ENCODE data around the gene SMIM11. TPM values are rescaled to one million over a fixed set of nuclear protein-coding genes. Genes with fewer than 3 reads are reported as not detected.

Gene SMIM11
- polyA plus RNA-seq, 4 donors = 4.2 to 9.3 TPM; not detected in 2

GRCh38 chr21:34345091-34345871 lies 30.0 kb upstream of the SMIM11 start:
- FAIRE-seq = no peak
- Histone ChIP-seq H3K9me3 (ENCODE audit: control insufficient read depth in 2 of 2, insufficient read depth in 1 of 2, low read depth in 1 of 2, low read length in 1 of 2) (no peaks in the 10 kb centered on the region), H3K36me3 (ENCODE audit: control insufficient read depth in 3 of 3, insufficient read depth in 2 of 3, low read depth in 1 of 3, low read length in 3 of 3) (no peaks in the 10 kb centered on the region), H3K4me1 (ENCODE audit: control insufficient read depth in 3 of 3, insufficient read depth in 2 of 3, low read depth in 1 of 3, low read length in 2 of 3) (no peaks in the 10 kb centered on the region), H3K27me3 (ENCODE audit: control insufficient read depth in 3 of 3, insufficient read depth in 3 of 3, low read length in 3 of 3) (no peaks in the 10 kb centered on the region), H3K4me3 (ENCODE audit: low read depth in 1 of 3, low read length in 3 of 3) (no peak overlapping the region), H3K27ac (ENCODE audit: low read depth in 1 of 3, low read length in 2 of 3) (peak overlapping the region in 1 of 3 donors; percentile 37)
- 71 to 87% (median 78%) methylated on average over 15 of the region's 15 CpGs for WGBS, 3 donors
- no peak for DNase-seq

GRCh38 chr21:34345892-34346291 lies 29.4 kb upstream of the SMIM11 start:
- H3K4me3 ChIP-seq (ENCODE audit: low read depth in 1 of 3, low read length in 3 of 3) = no peak overlapping the region
- no peak for FAIRE-seq
- 72 to 87% (median 79%) methylated on average over 10 of the region's 10 CpGs for WGBS, 3 donors
- DNase-seq = no peak
- H3K27me3 ChIP-seq (ENCODE audit: control insufficient read depth in 3 of 3, insufficient read depth in 3 of 3, low read length in 3 of 3) = no peaks in the 10 kb centered on the region
- H3K36me3 ChIP-seq (ENCODE audit: control insufficient read depth in 3 of 3, insufficient read depth in 2 of 3, low read depth in 1 of 3, low read length in 3 of 3) = no peaks in the 10 kb centered on the region
- no peaks in the 10 kb centered on the region for H3K4me1 ChIP-seq (ENCODE audit: control insufficient read depth in 3 of 3, insufficient read depth in 2 of 3, low read depth in 1 of 3, low read length in 2 of 3)
- H3K27ac ChIP-seq (ENCODE audit: low read depth in 1 of 3, low read length in 2 of 3) = peak overlapping the region in 1 of 3 donors; percentile 37
- H3K9me3 ChIP-seq (ENCODE audit: control insufficient read depth in 2 of 2, insufficient read depth in 1 of 2, low read depth in 1 of 2, low read length in 1 of 2) = no peaks in the 10 kb centered on the region

- DNase-seq (peak in 1 of 2 donors; percentile 27), FAIRE-seq (no peak)
- no peak overlapping the region for H3K27ac ChIP-seq (ENCODE audit: low read depth in 1 of 3, low read length in 2 of 3)
- H3K4me3 ChIP-seq (ENCODE audit: low read depth in 1 of 3, low read length in 3 of 3) = no peak overlapping the region
- no peaks in the 10 kb centered on the region for H3K27me3 ChIP-seq (ENCODE audit: control insufficient read depth in 3 of 3, insufficient read depth in 3 of 3, low read length in 3 of 3)
- H3K36me3 ChIP-seq (ENCODE audit: control insufficient read depth in 3 of 3, insufficient read depth in 2 of 3, low read depth in 1 of 3, low read length in 3 of 3) = no peaks in the 10 kb centered on the region
- 52 to 67% (median 65%) methylated on average over 5 of the region's 5 CpGs for WGBS, 3 donors
- no peaks in the 10 kb centered on the region for H3K9me3 ChIP-seq (ENCODE audit: control insufficient read depth in 2 of 2, insufficient read depth in 1 of 2, low read depth in 1 of 2, low read length in 1 of 2)
- H3K4me1 ChIP-seq (ENCODE audit: control insufficient read depth in 3 of 3, insufficient read depth in 2 of 3, low read depth in 1 of 3, low read length in 2 of 3) = no peaks in the 10 kb centered on the region
These were observed 26.3 kb upstream of the SMIM11 start for GRCh38 chr21:34348890-34349519.

- Histone ChIP-seq H3K9me3 (ENCODE audit: control insufficient read depth in 2 of 2, insufficient read depth in 1 of 2, low read depth in 1 of 2, low read length in 1 of 2) (no peaks in the 10 kb centered on the region), H3K36me3 (ENCODE audit: control insufficient read depth in 3 of 3, insufficient read depth in 2 of 3, low read depth in 1 of 3, low read length in 3 of 3) (no peaks in the 10 kb centered on the region), H3K4me1 (ENCODE audit: control insufficient read depth in 3 of 3, insufficient read depth in 2 of 3, low read depth in 1 of 3, low read length in 2 of 3) (no peaks in the 10 kb centered on the region), H3K4me3 (ENCODE audit: low read depth in 1 of 3, low read length in 3 of 3) (no peak overlapping the region), H3K27me3 (ENCODE audit: control insufficient read depth in 3 of 3, insufficient read depth in 3 of 3, low read length in 3 of 3) (no peaks in the 10 kb centered on the region), H3K27ac (ENCODE audit: low read depth in 1 of 3, low read length in 2 of 3) (no peak overlapping the region)
- 20 to 31% (median 28%) methylated on average over 6 of the region's 6 CpGs for WGBS, 3 donors
- DNase-seq (peak; percentile 84 to 88), FAIRE-seq (no peak)
These were observed 23.5 kb upstream of the SMIM11 start for GRCh38 chr21:34351786-34352241.

GRCh38 chr21:34352556-34352955 lies 22.8 kb upstream of the SMIM11 start:
- Histone ChIP-seq H3K4me3 (ENCODE audit: low read depth in 1 of 3, low read length in 3 of 3) (no peak overlapping the region), H3K27me3 (ENCODE audit: control insufficient read depth in 3 of 3, insufficient read depth in 3 of 3, low read length in 3 of 3) (no peaks in the 10 kb centered on the region), H3K9me3 (ENCODE audit: control insufficient read depth in 2 of 2, insufficient read depth in 1 of 2, low read depth in 1 of 2, low read length in 1 of 2) (no peaks in the 10 kb centered on the region), H3K4me1 (ENCODE audit: control insufficient read depth in 3 of 3, insufficient read depth in 2 of 3, low read depth in 1 of 3, low read length in 2 of 3) (no peaks in the 10 kb centered on the region), H3K36me3 (ENCODE audit: control insufficient read depth in 3 of 3, insufficient read depth in 2 of 3, low read depth in 1 of 3, low read length in 3 of 3) (no peaks in the 10 kb centered on the region), H3K27ac (ENCODE audit: low read depth in 1 of 3, low read length in 2 of 3) (no peak overlapping the region)
- DNase-seq = no peak
- WGBS, 3 donors = 90 to 94% (median 93%) methylated on average over 4 of the region's 4 CpGs
- FAIRE-seq = no peak

DNA sequence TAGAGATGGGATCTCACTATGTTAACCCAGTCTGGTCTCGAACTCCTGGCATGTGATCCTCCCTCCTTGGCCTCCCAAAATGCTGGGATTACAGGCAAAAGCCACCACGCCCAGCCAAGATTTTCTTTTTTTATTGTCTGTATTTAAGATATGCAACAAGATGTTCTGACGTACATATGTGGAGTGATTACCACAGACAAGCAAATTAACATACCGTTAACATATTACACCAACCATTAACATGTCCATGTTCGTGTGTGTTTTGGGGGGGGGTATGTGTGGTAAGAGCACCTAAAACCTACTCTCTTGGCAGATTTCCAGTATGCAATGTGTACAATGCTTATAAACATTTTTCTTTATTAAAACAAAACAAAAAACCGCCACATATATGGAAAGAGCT lies 22.1 kb upstream of the SMIM11 start:
- H3K4me3 ChIP-seq (ENCODE audit: low read depth in 1 of 3, low read length in 3 of 3) = no peak overlapping the region
- no peak for DNase-seq
- H3K27me3 ChIP-seq (ENCODE audit: control insufficient read depth in 3 of 3, insufficient read depth in 3 of 3, low read length in 3 of 3) = no peaks in the 10 kb centered on the region
- no peak overlapping the region for H3K27ac ChIP-seq (ENCODE audit: low read depth in 1 of 3, low read length in 2 of 3)
- H3K9me3 ChIP-seq (ENCODE audit: control insufficient read depth in 2 of 2, insufficient read depth in 1 of 2, low read depth in 1 of 2, low read length in 1 of 2) = no peaks in the 10 kb centered on the region
- FAIRE-seq = no peak
- H3K36me3 ChIP-seq (ENCODE audit: control insufficient read depth in 3 of 3, insufficient read depth in 2 of 3, low read depth in 1 of 3, low read length in 3 of 3) = no peaks in the 10 kb centered on the region
- WGBS, 3 donors = 79 to 90% (median 89%) methylated on average over 6 of the region's 6 CpGs
- no peaks in the 10 kb centered on the region for H3K4me1 ChIP-seq (ENCODE audit: control insufficient read depth in 3 of 3, insufficient read depth in 2 of 3, low read depth in 1 of 3, low read length in 2 of 3)

- no peak for DNase-seq
- Histone ChIP-seq H3K27me3 (ENCODE audit: control insufficient read depth in 3 of 3, insufficient read depth in 3 of 3, low read length in 3 of 3) (no peaks in the 10 kb centered on the region), H3K4me3 (ENCODE audit: low read depth in 1 of 3, low read length in 3 of 3) (no peak overlapping the region), H3K27ac (ENCODE audit: low read depth in 1 of 3, low read length in 2 of 3) (no peak overlapping the region), H3K4me1 (ENCODE audit: control insufficient read depth in 3 of 3, insufficient read depth in 2 of 3, low read depth in 1 of 3, low read length in 2 of 3) (no peaks in the 10 kb centered on the region), H3K36me3 (ENCODE audit: control insufficient read depth in 3 of 3, insufficient read depth in 2 of 3, low read depth in 1 of 3, low read length in 3 of 3) (no peaks in the 10 kb centered on the region), H3K9me3 (ENCODE audit: control insufficient read depth in 2 of 2, insufficient read depth in 1 of 2, low read depth in 1 of 2, low read length in 1 of 2) (no peaks in the 10 kb centered on the region)
- no peak for FAIRE-seq
- WGBS, 3 donors = 74 to 83% (median 75%) methylated on average over 4 of the region's 4 CpGs
These were observed 20.5 kb upstream of the SMIM11 start for GRCh38 chr21:34354836-34355235.

- no peak overlapping the region for H3K4me3 ChIP-seq (ENCODE audit: low read depth in 1 of 3, low read length in 3 of 3)
- no peak for FAIRE-seq
These were observed 19.7 kb upstream of the SMIM11 start for GRCh38 chr21:34355570-34355969.

More at GRCh38 chr21:34355570-34355969, 19.7 kb upstream of the SMIM11 start:
- Histone ChIP-seq H3K36me3 (ENCODE audit: control insufficient read depth in 3 of 3, insufficient read depth in 2 of 3, low read depth in 1 of 3, low read length in 3 of 3) (no peaks in the 10 kb centered on the region), H3K27ac (ENCODE audit: low read depth in 1 of 3, low read length in 2 of 3) (no peak overlapping the region), H3K4me1 (ENCODE audit: control insufficient read depth in 3 of 3, insufficient read depth in 2 of 3, low read depth in 1 of 3, low read length in 2 of 3) (no peaks in the 10 kb centered on the region), H3K27me3 (ENCODE audit: control insufficient read depth in 3 of 3, insufficient read depth in 3 of 3, low read length in 3 of 3) (no peaks in the 10 kb centered on the region), H3K9me3 (ENCODE audit: control insufficient read depth in 2 of 2, insufficient read depth in 1 of 2, low read depth in 1 of 2, low read length in 1 of 2) (no peaks in the 10 kb centered on the region)
- no peak for DNase-seq
- WGBS, 3 donors = 97 to 99% (median 98%) methylated on average over 5 of the region's 5 CpGs

Data from small intestine (tissue), 7 donors.